A549 (cell line): ENCODE measurements around the gene SETD2.
"Not testable (repeated sequence)": the region's sequence is repeated elsewhere in the genome, so short reads cannot be mapped to it uniquely, and the experiment has no call there.

Experiments
- EP300 ChIP-seq, 2 experiments: fragments of >200 bp; sonication (Bioruptor Twin); formaldehyde crosslinking; IDR thresholded peaks; 2 replicates in 1 of 2; 3 replicates in 1 of 2; pipeline ENCODE4 v1.6.1; 2016 to 2017
- TF ChIP-seq, protein P1 (sequence below): fragments of >200 bp; sonication (Bioruptor Twin); formaldehyde crosslinking; IDR thresholded peaks from 3 replicates; pipeline ENCODE4 v1.5.1; 2016

DNA sequence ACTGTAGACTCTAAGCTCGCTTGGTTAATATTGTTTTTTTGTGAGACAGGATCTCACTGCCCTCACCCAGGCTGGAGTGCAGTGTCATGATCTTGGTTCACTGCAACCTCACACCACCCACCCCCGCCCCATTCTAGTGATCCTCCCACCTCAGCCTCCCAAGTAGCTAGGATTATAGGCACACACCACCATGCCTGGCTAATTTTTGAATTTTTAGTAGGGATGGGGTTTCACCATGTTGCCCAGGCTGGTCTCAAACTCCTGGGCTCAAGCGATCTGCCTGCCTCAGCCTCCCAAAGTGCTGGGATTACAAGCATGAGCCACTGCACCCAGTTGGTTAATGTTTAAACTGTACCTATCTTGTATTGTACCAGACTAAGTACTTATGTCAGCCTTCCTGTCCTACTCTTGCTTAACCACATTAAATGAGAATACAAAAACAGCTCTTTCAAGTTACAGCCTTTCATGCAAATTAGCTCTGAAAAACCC is 22.9 kb downstream of the SETD2 start:
- TF ChIP-seq EP300 (IDR thresholded peaks at IDR 0.05), result not testable (repeated sequence)
- TF ChIP-seq, protein P1, sequence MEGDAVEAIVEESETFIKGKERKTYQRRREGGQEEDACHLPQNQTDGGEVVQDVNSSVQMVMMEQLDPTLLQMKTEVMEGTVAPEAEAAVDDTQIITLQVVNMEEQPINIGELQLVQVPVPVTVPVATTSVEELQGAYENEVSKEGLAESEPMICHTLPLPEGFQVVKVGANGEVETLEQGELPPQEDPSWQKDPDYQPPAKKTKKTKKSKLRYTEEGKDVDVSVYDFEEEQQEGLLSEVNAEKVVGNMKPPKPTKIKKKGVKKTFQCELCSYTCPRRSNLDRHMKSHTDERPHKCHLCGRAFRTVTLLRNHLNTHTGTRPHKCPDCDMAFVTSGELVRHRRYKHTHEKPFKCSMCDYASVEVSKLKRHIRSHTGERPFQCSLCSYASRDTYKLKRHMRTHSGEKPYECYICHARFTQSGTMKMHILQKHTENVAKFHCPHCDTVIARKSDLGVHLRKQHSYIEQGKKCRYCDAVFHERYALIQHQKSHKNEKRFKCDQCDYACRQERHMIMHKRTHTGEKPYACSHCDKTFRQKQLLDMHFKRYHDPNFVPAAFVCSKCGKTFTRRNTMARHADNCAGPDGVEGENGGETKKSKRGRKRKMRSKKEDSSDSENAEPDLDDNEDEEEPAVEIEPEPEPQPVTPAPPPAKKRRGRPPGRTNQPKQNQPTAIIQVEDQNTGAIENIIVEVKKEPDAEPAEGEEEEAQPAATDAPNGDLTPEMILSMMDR, result not testable (repeated sequence)
